ENCODE results near the gene MOGAT1.
"Not testable (repeated sequence)": the region's sequence is repeated elsewhere in the genome, so short reads cannot be mapped to it uniquely, and the experiment has no call there.

MOGAT1 gene

GRCh38 chr2:222711315-222711940 is 40.0 kb downstream of the MOGAT1 start:
- DNase-seq, result no peak

GRCh38 chr2:222713002-222713401 is 41.5 kb downstream of the MOGAT1 start:
- DNase-seq, result no peak

GRCh38 chr2:222714361-222715241 is 43.1 kb downstream of the MOGAT1 start:
- DNase-seq, result peak; percentile 6

- DNase-seq, result no peak
These were observed 44.3 kb downstream of the MOGAT1 start for GRCh38 chr2:222715742-222716141.

GRCh38 chr2:222719787-222720186 is 48.3 kb downstream of the MOGAT1 start:
- DNase-seq, result not testable (repeated sequence)

GRCh38 chr2:222721597-222721996 is 50.1 kb downstream of the MOGAT1 start:
- not testable (repeated sequence) for DNase-seq

GRCh38 chr2:222722327-222722946 is 51.0 kb downstream of the MOGAT1 start:
- no peak for DNase-seq

GRCh38 chr2:222724208-222724607 is 52.8 kb downstream of the MOGAT1 start:
- DNase-seq, result no peak

GRCh38 chr2:222728621-222729020 is 57.2 kb downstream of the MOGAT1 start:
- no peak for DNase-seq

- no peak for DNase-seq
These were observed 59.0 kb downstream of the MOGAT1 start for GRCh38 chr2:222730366-222730999.

GRCh38 chr2:222731201-222731621 is 59.8 kb downstream of the MOGAT1 start:
- no peak for DNase-seq

- DNase-seq, result no peak
These were observed 61.2 kb downstream of the MOGAT1 start for GRCh38 chr2:222732489-222733178.

GRCh38 chr2:222733470-222733845 is 62.0 kb downstream of the MOGAT1 start:
- DNase-seq, result no peak

- no peak for DNase-seq
These were observed 62.6 kb downstream of the MOGAT1 start for GRCh38 chr2:222733846-222734702.

GRCh38 chr2:222734703-222735014 is 63.2 kb downstream of the MOGAT1 start:
- no peak for DNase-seq

- peak; percentile 17 for DNase-seq
These were observed 64.8 kb downstream of the MOGAT1 start for GRCh38 chr2:222736301-222736700.

GRCh38 chr2:222736924-222737323 is 65.5 kb downstream of the MOGAT1 start:
- DNase-seq, result no peak

GRCh38 chr2:222738312-222738711 is 66.9 kb downstream of the MOGAT1 start:
- no peak for DNase-seq

- no peak for DNase-seq
These were observed 67.4 kb downstream of the MOGAT1 start for GRCh38 chr2:222738809-222739208.

GRCh38 chr2:222739939-222740338 is 68.5 kb downstream of the MOGAT1 start:
- no peak for DNase-seq

GRCh38 chr2:222743251-222743812 is 71.9 kb downstream of the MOGAT1 start:
- DNase-seq, result no peak

Data from NCI-H2171 treated with DMSO at 0.1 percent for 48 hours (cell line).